Left ventricle myocardium inferior (tissue), 1 donor: ENCODE measurements around the gene HIBADH. TPM values are rescaled to one million over a fixed set of nuclear protein-coding genes. Genes with fewer than 3 reads are reported as not detected.

Experiments used
- DNase-seq: peaks from one replicate; pipeline ENCODE4 v3.0.0-alpha.2; 2020
- H3K27ac ChIP-seq: fragments of 200-600 bp; replicated peaks from 2 replicates; pipeline ENCODE4 v1.8.0; 2021
- H3K27me3 ChIP-seq: fragments of 200-600 bp; 2 replicates; pipeline ENCODE4 v1.8.0; 2021; ENCODE audit warnings: low read depth
- H3K36me3 ChIP-seq: fragments of 200-600 bp; 2 replicates; pipeline ENCODE4 v1.8.0; 2021
- H3K4me1 ChIP-seq: fragments of 200-600 bp; 2 replicates; pipeline ENCODE4 v1.8.0; 2021
- H3K4me3 ChIP-seq: fragments of 200-600 bp; 2 replicates; pipeline ENCODE4 v1.8.0; 2021; ENCODE audit warnings: mild to moderate bottlenecking, moderate library complexity
- H3K9me3 ChIP-seq: fragments of 200-600 bp; replicated peaks from 2 replicates; pipeline ENCODE4 v1.8.0; 2021
- CTCF ChIP-seq: fragments of 200-600 bp; IDR thresholded peaks from 2 replicates; pipeline ENCODE4 v1.8.0; 2021; ENCODE audit warnings: antibody characterized with exemption, mild to moderate bottlenecking, borderline replicate concordance
- intact Hi-C: fragments of 100-400 bp; cut with micrococcal nuclease; formaldehyde crosslinking; loops from one replicate; pipeline ENCODE4 v1.11.0; 2022
- total RNA-seq: library from RNA; stranded (reverse); fragmentation: NEBNext Ultra II Directional; extraction: Animal tissue kit (Norgen Biotek cat#: 25700); gene quantifications from one replicate; pipeline ENCODE4 v1.2.1, GENCODE V29; 2021
- donor health status: DM: no; HTN: yes; CAD: no; lungs with severe emphysema.

Gene HIBADH
- total RNA-seq, 1 donor from 2014 or later: 90.8 TPM

- Histone ChIP-seq H3K27ac (no peak overlapping the region), H3K4me3 (no peak overlapping the region), H3K9me3 (no peaks in the 10 kb centered on the region), H3K27me3 (no peaks in the 10 kb centered on the region), H3K4me1 (no peaks in the 10 kb centered on the region), H3K36me3 (peaks cover 5% of the 10 kb centered on the region)
- intact Hi-C loops: loop anchor here (10.0 kb wide), 1 partner anchor 342 kb away; no protein-coding TSS in a partner anchor
- DNase-seq: no peak
- TF ChIP-seq CTCF: peak; percentile 73
These were observed 86.2 kb downstream of the HIBADH start for GRCh38 chr7:27576360-27576944.

- Histone ChIP-seq H3K27ac (no peak overlapping the region), H3K36me3 (peaks cover 5% of the 10 kb centered on the region), H3K4me1 (no peaks in the 10 kb centered on the region), H3K27me3 (no peaks in the 10 kb centered on the region), H3K4me3 (no peak overlapping the region), H3K9me3 (no peaks in the 10 kb centered on the region)
- DNase-seq: no peak
- TF ChIP-seq CTCF: no peak
- intact Hi-C loops: loop anchor here (10.0 kb wide), 1 partner anchor 341 kb away; no protein-coding TSS in a partner anchor
These were observed 87.1 kb downstream of the HIBADH start for GRCh38 chr7:27575613-27576012.

GRCh38 chr7:27569106-27569505 is 93.6 kb downstream of the HIBADH start:
- no peak overlapping the region for H3K27ac ChIP-seq
- peaks cover 13% of the 10 kb centered on the region for H3K36me3 ChIP-seq
- H3K4me1 ChIP-seq: no peaks in the 10 kb centered on the region
- peaks cover 1% of the 10 kb centered on the region for H3K9me3 ChIP-seq
- TF ChIP-seq CTCF: no peak
- H3K27me3 ChIP-seq: no peaks in the 10 kb centered on the region
- H3K4me3 ChIP-seq: no peak overlapping the region
- intact Hi-C loops: no loop called here
- DNase-seq: no peak

GRCh38 chr7:27567266-27567665 is 95.4 kb downstream of the HIBADH start:
- Histone ChIP-seq H3K4me3 (no peak overlapping the region), H3K4me1 (no peaks in the 10 kb centered on the region), H3K27me3 (no peaks in the 10 kb centered on the region), H3K36me3 (peaks cover 23% of the 10 kb centered on the region), H3K9me3 (peaks cover 11% of the 10 kb centered on the region), H3K27ac (no peak overlapping the region)
- no peak for TF ChIP-seq CTCF
- DNase-seq: no peak
- intact Hi-C loops: no loop called here

GRCh38 chr7:27564881-27565482 is 97.7 kb downstream of the HIBADH start:
- Histone ChIP-seq H3K36me3 (peaks cover 18% of the 10 kb centered on the region), H3K27me3 (no peaks in the 10 kb centered on the region), H3K4me1 (no peaks in the 10 kb centered on the region), H3K4me3 (no peak overlapping the region), H3K27ac (no peak overlapping the region), H3K9me3 (peaks cover 11% of the 10 kb centered on the region)
- DNase-seq: no peak
- no peak for TF ChIP-seq CTCF
- intact Hi-C loops: no loop called here
